HG03378 (cell line): ENCODE data around the gene RHBDD3.
"Not testable (repeated sequence)": the region's sequence is repeated elsewhere in the genome, so short reads cannot be mapped to it uniquely, and the experiment has no call there.

Experiments used
- ATAC-seq: cut with Tn5 transposase; IDR thresholded peaks from one replicate; pipeline ENCODE4 v1.9.1; 2021; ENCODE audit warnings: mild to moderate bottlenecking, moderate library complexity; ENCODE audit not compliant: unreplicated experiment

RHBDD3 gene

DNA sequence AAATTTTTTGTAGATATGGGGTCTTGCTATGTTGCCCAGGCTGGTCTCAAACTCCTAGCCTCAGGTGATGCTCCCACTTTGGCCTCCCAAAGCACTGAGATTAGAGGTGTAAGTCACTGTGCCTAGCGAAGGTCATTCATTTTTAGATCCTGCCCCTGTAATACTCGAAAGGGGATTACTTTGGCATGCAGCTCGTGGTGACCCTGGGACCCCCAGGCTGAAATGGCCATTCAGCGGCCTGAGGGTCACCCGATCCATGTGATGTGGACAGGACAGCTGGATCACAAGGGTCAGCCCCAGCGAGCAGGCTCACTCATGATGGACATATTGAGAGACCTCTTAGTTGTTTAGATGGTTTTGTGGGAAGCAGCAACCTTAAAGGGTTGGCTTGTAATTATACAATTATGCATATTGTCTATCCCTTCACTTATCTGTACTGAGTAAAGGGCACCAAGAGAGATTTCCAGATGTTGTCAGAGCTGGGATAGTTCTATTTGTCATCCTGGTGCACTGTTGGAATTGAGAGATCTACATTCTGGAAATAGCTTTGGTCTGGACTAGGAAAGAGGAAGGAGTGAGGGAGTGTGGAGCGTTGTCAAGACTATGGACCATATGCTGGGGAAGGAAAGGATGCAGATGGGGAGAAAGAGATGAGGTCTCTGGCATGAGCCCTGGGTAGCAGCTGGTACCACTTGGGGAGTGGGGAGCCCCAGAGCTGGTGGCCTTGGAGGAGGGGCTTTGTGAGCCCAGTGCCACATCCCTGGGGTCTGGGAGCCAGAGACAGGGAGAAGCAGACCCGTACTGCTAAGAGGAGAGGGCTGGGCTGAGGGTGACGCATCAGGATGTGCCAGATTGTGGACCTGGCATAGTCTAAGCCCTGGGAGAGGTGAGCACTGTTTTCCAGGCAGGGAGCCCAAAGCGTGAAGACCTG is 15.5 kb downstream of the RHBDD3 start:
- ATAC-seq: no peak

GRCh38 chr22:29251265-29251664 is 16.5 kb downstream of the RHBDD3 start:
- ATAC-seq: no peak

DNA sequence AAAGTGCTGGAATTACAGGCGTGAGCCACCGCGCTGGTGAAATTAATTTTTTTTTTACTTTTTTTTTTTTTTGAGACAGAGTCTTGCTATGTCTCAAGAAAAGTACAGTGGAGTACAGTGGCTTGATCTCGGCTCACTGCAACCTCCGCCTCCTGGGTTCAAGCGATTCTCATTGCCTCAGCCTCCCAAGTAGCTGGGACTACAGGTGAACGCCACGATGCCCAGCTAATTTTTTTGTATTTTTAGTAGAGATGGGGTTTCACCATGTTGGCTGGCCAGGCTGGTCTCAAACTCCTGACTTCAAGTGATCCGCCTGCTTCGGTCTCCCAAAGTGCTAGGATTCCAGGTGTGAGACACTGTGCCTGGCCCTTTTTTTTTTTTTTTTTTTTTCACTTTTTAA is 19.9 kb downstream of the RHBDD3 start:
- ATAC-seq: not testable (repeated sequence)

DNA sequence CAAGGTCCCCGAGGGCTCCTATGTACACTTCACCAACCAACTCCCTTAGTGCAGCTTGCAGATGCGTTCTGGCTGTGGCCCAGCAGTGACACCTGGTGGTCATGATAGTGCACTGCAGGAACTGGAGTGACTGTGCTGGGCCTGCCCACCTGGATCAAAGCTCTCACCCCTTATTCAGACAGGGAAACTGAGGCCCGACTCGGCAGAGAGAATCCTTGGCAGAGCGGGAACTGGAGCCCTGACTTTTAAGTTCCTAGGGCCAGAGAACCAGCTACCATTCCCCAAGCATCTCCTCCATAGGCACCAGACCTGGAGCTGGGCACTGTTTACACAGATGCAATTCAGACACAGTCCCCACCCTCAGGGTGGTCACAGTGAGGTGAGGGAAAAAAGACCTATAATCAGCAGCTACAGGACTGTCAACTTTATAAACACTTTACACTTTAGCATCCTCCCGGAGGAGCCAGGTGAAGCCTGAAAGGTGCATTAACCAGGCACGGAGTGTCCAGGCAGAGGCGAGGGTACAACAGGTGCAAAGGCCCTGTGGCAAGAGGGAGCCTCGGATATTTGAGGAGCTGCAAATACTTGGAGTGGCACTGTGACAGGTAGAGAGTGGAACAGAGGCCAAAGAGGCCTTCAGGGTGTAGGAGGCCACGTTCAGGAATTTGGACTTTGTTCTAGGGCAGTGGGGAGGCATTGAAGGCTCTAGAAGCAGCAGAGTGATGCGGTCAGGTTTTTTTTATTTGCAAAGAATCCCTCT is 22.0 kb downstream of the RHBDD3 start:
- ATAC-seq: peak; percentile 58

- no peak for ATAC-seq
Observed at GRCh38 chr22:29244785-29245625, 22.8 kb downstream of the RHBDD3 start.

- no peak for ATAC-seq
Observed at GRCh38 chr22:29243874-29244446, 23.8 kb downstream of the RHBDD3 start.

GRCh38 chr22:29240481-29240880 is 27.3 kb downstream of the RHBDD3 start:
- not testable (repeated sequence) for ATAC-seq

- no peak for ATAC-seq
Observed at GRCh38 chr22:29233277-29233877, 34.4 kb downstream of the RHBDD3 start.

DNA sequence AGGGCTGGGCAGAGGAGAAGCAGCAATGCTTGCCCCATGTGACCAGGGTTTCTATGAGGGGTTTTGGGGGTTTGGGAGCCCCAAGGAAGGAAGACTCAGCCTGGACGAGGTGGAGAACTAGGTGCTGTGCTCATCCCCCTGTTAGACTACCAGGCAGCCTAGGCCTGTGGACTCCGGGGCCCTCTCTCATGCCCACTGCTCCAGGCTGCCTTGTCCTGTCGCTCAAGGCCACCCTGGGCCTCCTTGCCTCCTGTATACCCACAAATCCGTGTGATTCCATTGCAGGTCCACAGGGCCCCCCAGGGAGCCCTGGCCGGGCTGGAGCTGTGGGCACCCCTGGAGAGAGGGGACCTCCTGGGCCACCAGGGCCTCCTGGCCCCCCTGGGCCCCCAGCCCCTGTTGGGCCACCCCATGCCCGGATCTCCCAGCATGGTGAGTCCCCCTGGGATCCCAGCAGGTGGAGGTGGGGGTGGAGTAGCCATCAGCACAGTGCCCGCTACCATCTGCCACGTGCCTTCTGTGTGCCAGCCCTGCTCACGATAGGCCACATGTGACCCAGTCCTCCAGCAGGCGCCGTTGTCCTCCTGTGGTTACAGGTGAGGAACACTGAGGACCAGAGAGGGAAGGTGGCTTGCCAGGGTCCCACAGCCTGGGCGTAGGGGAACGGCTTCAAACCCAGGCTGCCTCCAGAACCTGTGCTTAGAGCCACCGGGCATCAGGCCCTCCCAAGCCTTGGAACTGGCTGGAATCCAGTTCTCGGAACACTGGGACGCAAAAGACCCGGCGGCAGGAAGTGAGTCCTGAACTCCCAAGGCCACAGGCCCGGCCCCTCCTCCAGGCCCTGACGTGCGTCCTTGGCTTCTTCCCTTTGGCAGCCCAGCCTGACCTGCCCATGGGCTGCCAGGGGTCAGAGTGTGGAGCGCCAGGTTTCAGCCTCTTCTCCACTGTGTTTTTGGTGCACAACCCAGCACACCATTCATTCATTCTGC is 35.5 kb downstream of the RHBDD3 start:
- no peak for ATAC-seq

DNA sequence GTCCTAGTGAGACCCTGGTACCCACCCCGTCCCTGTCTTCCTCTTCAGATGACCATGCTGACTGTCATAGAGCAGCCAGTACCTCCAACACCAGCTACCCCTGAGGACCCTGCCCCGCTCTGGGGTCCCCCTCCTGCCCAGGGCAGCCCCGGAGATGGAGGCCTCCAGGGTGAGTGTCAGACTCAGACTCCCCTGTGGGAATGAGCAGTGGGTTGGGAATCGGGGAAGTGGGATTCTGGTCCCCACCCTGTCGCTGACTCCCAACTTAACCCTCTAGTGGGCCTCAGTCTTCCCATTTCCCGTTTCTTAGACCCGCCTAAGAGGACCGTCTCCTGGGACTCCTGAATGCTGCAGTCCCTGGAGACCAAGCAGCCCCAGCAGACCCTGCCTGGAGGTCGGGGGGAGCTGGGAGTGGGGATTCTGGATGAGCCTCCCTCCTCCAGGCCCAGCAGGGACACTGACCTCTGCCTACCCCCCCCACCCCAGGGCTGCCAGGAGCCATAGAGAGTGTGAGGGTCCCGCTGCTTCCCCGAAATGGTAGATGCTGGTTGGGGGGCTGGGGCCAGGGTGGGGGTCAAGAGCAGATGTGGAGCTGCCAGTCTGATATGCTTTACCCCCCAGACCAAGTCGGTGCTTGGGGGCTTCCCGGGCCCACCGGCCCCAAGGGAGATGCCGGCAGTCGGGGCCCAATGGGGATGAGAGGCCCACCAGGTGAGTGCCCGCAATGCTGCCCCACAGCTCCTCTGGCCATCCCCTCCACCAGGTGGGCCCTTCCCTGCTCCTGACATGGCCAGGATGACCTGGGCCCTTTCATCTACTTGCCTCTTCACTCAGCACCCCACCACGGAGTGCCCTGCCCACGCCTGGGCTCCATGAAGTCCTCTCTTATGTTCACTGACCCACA is 36.6 kb downstream of the RHBDD3 start:
- no peak for ATAC-seq

- no peak for ATAC-seq
Observed at GRCh38 chr22:29226351-29226981, 41.3 kb downstream of the RHBDD3 start.

DNA sequence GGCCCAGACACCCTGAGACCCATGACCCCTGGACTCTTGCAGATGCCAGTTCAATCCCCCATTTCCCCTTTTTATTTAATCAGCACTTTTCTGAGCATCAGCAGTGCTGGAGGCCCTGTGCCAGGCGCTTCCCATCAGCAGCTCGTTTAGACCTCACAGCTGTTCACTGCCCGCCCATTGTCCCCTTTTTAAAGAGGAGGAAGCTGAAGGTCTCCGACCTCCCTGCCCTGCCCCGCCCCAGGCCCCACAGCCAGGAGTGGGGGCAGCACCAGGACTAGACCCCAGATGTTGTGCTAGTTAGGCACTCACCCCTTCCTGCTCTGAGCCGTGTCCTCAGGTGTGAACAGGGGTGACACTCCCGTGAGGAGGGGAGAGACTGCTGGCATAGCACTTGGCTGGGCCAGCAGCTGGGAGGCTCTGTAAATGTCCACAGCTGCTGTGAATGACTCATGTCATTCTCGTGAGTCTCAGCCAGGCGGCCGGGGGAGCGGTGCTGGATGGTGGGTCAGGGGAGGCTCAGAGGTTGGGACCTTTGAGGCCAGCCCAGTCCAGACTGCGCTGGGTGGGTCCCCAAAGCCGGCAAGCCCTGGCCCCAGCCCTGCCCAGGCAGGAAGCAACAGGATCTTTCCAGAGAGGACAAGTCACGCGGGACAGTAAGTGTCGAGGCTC is 42.2 kb downstream of the RHBDD3 start:
- ATAC-seq: no peak

- no peak for ATAC-seq
Observed at GRCh38 chr22:29224859-29225410, 42.8 kb downstream of the RHBDD3 start.

- ATAC-seq: no peak
Observed at GRCh38 chr22:29224121-29224858, 43.5 kb downstream of the RHBDD3 start.

DNA sequence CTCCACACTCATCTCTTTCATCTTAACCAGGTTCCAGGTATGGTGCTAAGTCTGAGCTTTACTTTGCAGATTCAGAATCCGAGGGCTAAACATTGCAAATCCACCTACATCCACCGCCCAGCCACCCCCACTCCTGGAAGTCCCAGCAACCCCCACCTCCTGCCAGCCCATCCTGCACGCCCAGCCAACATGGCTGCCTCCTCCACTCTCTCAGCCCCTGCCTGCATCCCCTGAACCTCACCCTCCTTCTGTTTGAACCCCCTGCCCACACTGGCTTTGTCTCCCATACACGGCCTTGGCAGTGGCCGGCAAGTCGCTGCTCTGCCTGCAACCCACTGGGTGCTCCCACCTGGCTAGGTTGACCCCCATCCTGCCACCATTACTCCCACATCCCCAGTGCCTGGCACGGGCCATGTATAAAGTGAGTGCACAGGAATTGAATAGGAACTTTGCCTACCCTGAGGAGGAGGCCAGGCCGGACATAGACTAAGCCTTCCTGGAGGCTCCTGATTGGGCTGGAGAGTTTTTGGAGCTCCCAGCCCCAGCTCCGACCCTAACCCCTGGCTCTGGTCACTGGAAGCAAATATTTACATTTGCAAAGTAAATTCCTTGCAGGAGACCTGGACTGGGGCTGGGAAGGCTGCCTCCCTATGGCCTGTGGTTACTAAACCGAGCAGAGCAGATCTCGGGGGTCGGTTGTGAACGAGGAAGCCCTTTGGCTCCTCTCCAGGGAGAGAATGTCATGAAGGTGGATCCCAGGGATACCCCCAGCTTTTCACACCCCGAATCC is 47.7 kb downstream of the RHBDD3 start:
- ATAC-seq: no peak
